Mucosa of rectum (tissue), 2 donors: ENCODE results near the gene TTLL10.
A peak's percentile ranks its signal among the peaks of the same experiment; 100 is the strongest.

Experiments
- H3K27ac ChIP-seq, 2 donors: one replicate each; pipeline ENCODE4 v1.7.0; 2013; ENCODE audit warnings: inconsistent platforms in 2 of 2, low read depth in 2 of 2, low read length in 2 of 2
- H3K27me3 ChIP-seq, 2 donors: one replicate each; pipeline ENCODE4 v1.7.0; 2013; ENCODE audit warnings: low read length in 2 of 2; ENCODE audit not compliant: control insufficient read depth in 2 of 2, insufficient read depth in 2 of 2
- H3K36me3 ChIP-seq, 2 donors: one replicate each; pipeline ENCODE4 v1.7.0; 2013; ENCODE audit warnings: low read length in 2 of 2; ENCODE audit not compliant: control insufficient read depth in 2 of 2, insufficient read depth in 2 of 2
- H3K4me1 ChIP-seq, 2 donors: one replicate each; pipeline ENCODE4 v1.7.0; 2013; ENCODE audit warnings: low read length in 2 of 2, mild to moderate bottlenecking in 1 of 2; ENCODE audit not compliant: control insufficient read depth in 2 of 2, insufficient read depth in 2 of 2
- H3K4me3 ChIP-seq, 2 donors: one replicate each; pipeline ENCODE4 v1.7.0; 2013; ENCODE audit warnings: low read length in 2 of 2
- H3K9ac ChIP-seq, 2 donors: one replicate each; pipeline ENCODE4 v1.7.0; 2013; ENCODE audit warnings: low read length in 2 of 2, low read depth in 1 of 2, mild to moderate bottlenecking in 1 of 2
- H3K9me3 ChIP-seq, 2 donors: one replicate each; pipeline ENCODE4 v1.7.0; 2013; ENCODE audit warnings: low read length in 2 of 2; ENCODE audit not compliant: control insufficient read depth in 2 of 2
- donor health status: healthy.
- donor health status: Normal muscosa, but diverticular disease.

The TTLL10 gene

DNA sequence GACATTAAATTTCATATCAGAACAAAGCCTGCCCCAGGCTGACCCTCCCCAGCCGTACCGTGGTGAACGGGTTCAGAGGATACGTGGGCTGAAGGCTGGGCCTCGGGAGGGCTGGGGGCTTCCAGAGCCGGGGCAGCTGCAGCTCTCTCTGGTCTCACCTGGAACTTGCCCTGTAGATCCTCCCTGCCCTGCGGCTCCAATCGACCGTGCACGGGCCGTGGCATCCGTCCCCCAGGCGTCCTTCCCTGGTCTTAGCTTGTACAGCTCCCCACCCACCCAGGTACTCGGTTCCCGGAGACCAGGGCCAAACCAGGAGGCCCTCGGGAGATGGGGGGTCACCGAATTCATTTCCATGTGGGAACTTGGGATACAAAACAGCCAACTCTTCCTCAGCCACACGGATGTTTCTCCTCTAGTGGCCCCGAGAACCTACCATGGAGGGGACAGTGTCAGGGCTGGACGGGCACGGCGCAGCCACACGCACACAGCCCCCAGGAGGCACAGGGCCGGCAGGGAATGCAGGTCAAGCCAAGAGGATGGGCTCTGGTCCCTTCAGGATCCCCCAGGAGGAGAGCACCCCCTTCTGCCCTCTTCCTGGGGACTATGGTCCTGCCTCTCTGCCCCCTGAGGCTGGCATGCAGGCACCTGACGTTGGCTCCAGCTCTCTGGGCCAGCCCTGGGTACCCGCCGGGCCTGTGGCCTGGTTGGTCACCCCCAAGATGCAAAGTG is 61.5 kb downstream of the TTLL10 start:
- Histone ChIP-seq H3K4me3 (no peak overlapping the region), H3K27me3 (peaks cover 23 to 26% of the 10 kb centered on the region in 2 donors), H3K9ac (no peak overlapping the region), H3K9me3 (no peaks in the 10 kb centered on the region), H3K4me1 (peaks cover 22 to 26% of the 10 kb centered on the region in 2 donors), H3K27ac (no peak overlapping the region), H3K36me3 (peaks cover 0 to 3% of the 10 kb centered on the region in 2 donors)

- peaks cover 0 to 3% of the 10 kb centered on the region in 2 donors for H3K36me3 ChIP-seq
- no peaks in the 10 kb centered on the region for H3K9me3 ChIP-seq
- peaks cover 16 to 17% of the 10 kb centered on the region in 2 donors for H3K4me1 ChIP-seq
- no peak overlapping the region for H3K4me3 ChIP-seq
- H3K27me3 ChIP-seq, result peaks cover 23 to 30% of the 10 kb centered on the region in 2 donors
- no peak overlapping the region for H3K27ac ChIP-seq
- no peak overlapping the region for H3K9ac ChIP-seq
Measured at GRCh38 chr1:1236176-1236763, 62.6 kb downstream of the TTLL10 start.

DNA sequence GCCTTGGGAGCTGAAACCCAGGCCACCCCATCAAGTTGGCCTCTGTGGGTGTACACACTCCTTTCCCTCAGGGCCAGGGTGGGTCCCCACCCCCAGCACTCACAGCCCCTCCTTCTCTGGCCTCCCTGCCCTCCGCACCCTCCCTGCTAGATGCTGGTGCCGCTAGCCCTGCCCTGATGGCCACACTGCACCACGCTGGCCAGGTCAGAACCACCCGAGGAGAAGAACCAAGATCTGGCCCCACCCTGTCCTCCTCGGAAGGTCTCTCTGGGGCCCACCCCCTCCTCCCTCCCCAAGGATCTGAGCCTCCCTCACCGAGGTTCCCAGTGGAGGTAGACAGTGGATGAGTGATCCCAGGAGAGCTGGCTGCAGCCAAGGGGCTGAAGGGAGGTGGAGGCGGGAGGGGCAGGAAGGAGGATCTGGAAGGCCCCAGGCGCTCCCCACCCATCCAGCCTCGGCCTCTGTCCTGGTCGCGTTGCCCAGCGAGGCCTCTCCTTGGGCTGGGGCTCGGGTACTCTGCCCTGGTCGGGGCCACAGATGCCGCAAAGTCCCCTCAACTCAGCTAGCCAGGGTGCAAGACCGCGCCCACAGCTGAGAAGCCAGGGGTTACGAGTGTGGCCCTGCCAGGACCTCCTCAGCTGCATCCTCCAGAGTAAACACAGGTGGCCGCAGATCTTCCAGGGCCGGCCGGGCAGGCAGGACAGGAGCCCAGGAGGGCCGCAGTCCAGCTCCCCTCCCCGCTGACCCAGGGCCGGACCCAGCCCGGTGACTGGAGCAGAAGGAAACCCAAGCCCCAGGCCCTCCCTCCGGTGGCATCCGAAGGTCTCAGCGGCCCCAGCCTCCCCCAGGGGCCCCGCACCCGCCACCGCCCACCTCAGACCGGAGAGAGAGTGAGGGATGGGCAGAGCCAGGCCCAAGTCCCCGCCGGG is 63.5 kb downstream of the TTLL10 start:
- Histone ChIP-seq H3K4me3 (no peak overlapping the region), H3K9me3 (no peaks in the 10 kb centered on the region), H3K4me1 (peaks cover 16 to 17% of the 10 kb centered on the region in 2 donors), H3K9ac (no peak overlapping the region), H3K27ac (no peak overlapping the region), H3K27me3 (peaks cover 23 to 33% of the 10 kb centered on the region in 2 donors), H3K36me3 (peaks cover 0 to 3% of the 10 kb centered on the region in 2 donors)

DNA sequence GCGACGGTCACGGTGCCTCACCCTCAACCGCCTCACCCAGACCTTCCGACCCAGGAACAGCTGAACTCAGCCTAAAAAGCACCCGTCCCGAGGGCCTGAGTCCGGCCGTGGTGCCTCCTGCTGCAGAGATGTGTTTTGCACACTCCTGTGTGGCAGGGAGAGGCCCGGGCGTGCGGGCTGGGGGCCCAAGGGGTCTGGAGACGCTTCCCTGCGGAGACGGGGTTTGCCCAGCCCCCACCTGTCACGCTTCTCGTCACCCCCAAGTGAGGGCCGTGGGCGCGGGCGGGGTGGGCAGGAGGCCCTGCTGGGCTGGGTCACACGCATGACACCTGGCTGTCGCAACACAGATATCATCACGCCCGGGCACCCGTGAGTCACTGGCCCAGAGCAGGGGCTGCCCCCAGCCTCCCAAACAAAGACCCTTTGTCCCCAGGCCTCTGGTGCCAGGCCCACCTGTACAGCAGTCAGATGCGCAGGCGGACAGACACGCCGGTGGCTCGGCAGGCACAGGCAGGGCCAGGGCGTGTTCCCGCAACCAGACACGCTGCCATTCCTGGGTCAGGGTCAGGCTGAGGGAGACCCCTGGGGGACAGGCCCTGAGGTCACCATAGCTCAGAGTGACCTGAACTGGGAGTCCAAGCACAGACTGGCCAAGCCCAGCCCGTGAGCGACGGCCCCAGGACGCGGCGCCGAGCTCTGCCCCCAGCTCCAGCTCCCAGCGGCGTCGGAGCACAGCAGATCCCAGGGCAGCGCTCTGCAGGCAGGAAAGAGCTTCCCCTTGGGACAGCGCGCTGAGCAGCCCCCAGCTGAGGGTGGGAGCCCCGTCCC is 64.4 kb downstream of the TTLL10 start:
- H3K27me3 ChIP-seq, result peaks cover 23 to 33% of the 10 kb centered on the region in 2 donors
- peaks cover 10% of the 10 kb centered on the region in 2 donors for H3K4me1 ChIP-seq
- peak overlapping the region in 1 of 2 donors; percentile 43 for H3K9ac ChIP-seq
- H3K36me3 ChIP-seq, result peaks cover 0 to 3% of the 10 kb centered on the region in 2 donors
- H3K4me3 ChIP-seq, result peak overlapping the region in 1 of 2 donors; percentile 16
- no peak overlapping the region for H3K27ac ChIP-seq
- H3K9me3 ChIP-seq, result no peaks in the 10 kb centered on the region

DNA sequence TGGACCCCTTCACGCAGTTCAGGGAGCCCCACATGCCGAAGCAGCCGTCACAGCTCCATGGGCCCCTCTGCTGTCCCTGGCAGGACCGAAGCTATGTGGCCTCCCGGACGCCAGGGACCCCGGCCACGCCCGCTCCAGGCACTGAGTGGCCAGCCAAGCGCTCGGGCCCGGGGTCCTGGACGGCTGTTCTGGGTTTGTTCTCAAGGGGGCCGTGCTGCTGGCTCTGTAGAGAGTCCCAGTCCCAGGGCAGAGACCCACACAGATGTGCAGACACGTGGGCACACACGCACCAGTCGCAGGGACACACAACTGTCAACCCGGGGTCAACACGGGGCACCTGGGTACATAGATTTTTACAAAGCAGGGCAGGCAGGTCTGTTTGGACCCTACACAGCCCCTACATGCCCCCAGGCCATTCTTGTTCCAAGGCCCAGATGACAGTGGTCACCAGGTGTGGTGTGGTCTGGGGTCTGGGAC is 65.1 kb downstream of the TTLL10 start:
- Histone ChIP-seq H3K27ac (no peak overlapping the region), H3K9me3 (no peaks in the 10 kb centered on the region), H3K9ac (peak overlapping the region in 1 of 2 donors; percentile 43), H3K4me1 (peaks cover 9% of the 10 kb centered on the region in 2 donors), H3K27me3 (peaks cover 23 to 33% of the 10 kb centered on the region in 2 donors), H3K36me3 (peaks cover 0 to 3% of the 10 kb centered on the region in 2 donors), H3K4me3 (no peak overlapping the region)

DNA sequence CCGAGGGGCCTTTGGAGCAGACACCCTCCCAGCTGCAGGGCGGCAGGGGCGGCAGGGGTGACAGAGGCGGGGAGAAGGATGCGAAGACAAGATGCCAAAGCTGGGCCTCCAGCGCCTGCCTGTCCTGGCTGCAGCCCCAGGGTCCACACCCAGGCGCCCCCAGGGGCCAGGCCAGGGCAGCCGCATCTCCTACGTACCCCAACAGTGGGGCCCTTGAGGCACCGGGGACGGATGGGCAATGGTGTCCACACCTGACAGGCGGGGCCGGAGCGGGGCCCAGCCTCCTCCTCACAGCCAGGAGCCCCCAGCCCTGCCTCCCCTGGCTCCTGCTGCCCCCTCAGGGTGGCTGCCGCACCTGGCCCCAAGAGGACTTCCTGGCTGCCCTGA is 65.5 kb downstream of the TTLL10 start:
- H3K9ac ChIP-seq, result no peak overlapping the region
- H3K27ac ChIP-seq, result no peak overlapping the region
- no peak overlapping the region for H3K4me3 ChIP-seq
- peaks cover 0 to 1% of the 10 kb centered on the region in 2 donors for H3K36me3 ChIP-seq
- H3K27me3 ChIP-seq, result peaks cover 23 to 33% of the 10 kb centered on the region in 2 donors
- peaks cover 9 to 13% of the 10 kb centered on the region in 2 donors for H3K4me1 ChIP-seq
- no peaks in the 10 kb centered on the region for H3K9me3 ChIP-seq

GRCh38 chr1:1239614-1240347 is 66.1 kb downstream of the TTLL10 start:
- H3K36me3 ChIP-seq, result no peaks in the 10 kb centered on the region
- H3K9me3 ChIP-seq, result no peaks in the 10 kb centered on the region
- peaks cover 9 to 15% of the 10 kb centered on the region in 2 donors for H3K4me1 ChIP-seq
- no peak overlapping the region for H3K27ac ChIP-seq
- H3K4me3 ChIP-seq, result no peak overlapping the region
- H3K27me3 ChIP-seq, result peaks cover 23 to 33% of the 10 kb centered on the region in 2 donors
- H3K9ac ChIP-seq, result no peak overlapping the region

GRCh38 chr1:1240348-1240732 is 66.7 kb downstream of the TTLL10 start:
- H3K27me3 ChIP-seq, result peaks cover 23 to 35% of the 10 kb centered on the region in 2 donors

More at GRCh38 chr1:1240348-1240732, 66.7 kb downstream of the TTLL10 start:
- no peaks in the 10 kb centered on the region for H3K36me3 ChIP-seq
- no peak overlapping the region for H3K9ac ChIP-seq
- H3K4me1 ChIP-seq, result peaks cover 9 to 15% of the 10 kb centered on the region in 2 donors
- no peak overlapping the region for H3K27ac ChIP-seq
- H3K9me3 ChIP-seq, result no peaks in the 10 kb centered on the region
- no peak overlapping the region for H3K4me3 ChIP-seq
